ENCODE data around the gene CPNE2.

GRCh38 chr16:57178196-57178595 lies 85.8 kb downstream of the CPNE2 start:
- no peak for TF ChIP-seq EZH2 (IDR thresholded peaks at IDR 0.05; ENCODE audit: borderline replicate concordance, low read depth, low read length, severe bottlenecking)
- TF ChIP-seq CTCF (IDR thresholded peaks at IDR 0.05; ENCODE audit: borderline replicate concordance, extremely low read depth, low read length, poor library complexity, severe bottlenecking): no peak

Measured in DND-41 (cell line).